ENCODE data around the gene BHLHE40.

- TF ChIP-seq CTCF (IDR thresholded peaks at IDR 0.05) (no peak), POLR2AphosphoS5 (IDR thresholded peaks at IDR 0.05) (no peak)
These were observed 6.3 kb upstream of the BHLHE40 start for GRCh38 chr3:4972652-4973643.
